ENCODE data around the gene MYO1B. TPM values are rescaled to one million over a fixed set of nuclear protein-coding genes. Genes with fewer than 3 reads are reported as not detected.

The MYO1B gene
- polyA plus RNA-seq, 1 donor (not counting 4 experiments of a cell fraction or from before 2014, with no cell fraction given), result 277 TPM

GRCh38 chr2:191301971-191302370 lies 56.8 kb downstream of the MYO1B start:
- Histone ChIP-seq H3K9me3 (ENCODE audit: control insufficient read depth, low read depth, low read length) (no peaks in the 10 kb centered on the region), H3K27me3 (ENCODE audit: control insufficient read depth, extremely low read depth, insufficient read depth, low read length) (no peaks in the 10 kb centered on the region), H3K79me2 (ENCODE audit: control insufficient read depth, insufficient read depth, low read length) (peaks cover 84% of the 10 kb centered on the region), H3K9me1 (ENCODE audit: control insufficient read depth, extremely low read depth, insufficient read depth, low read length) (peaks cover 3% of the 10 kb centered on the region), H3K4me1 (ENCODE audit: control insufficient read depth, extremely low read depth, insufficient read depth, low read length) (peaks cover 53% of the 10 kb centered on the region), H4K20me1 (ENCODE audit: control insufficient read depth, extremely low read depth, insufficient read depth, low read length) (no peaks in the 10 kb centered on the region), H3K9ac (ENCODE audit: control insufficient read depth, extremely low read depth, insufficient read depth, low read length) (no peak overlapping the region), H3K36me3 (ENCODE audit: control insufficient read depth in 2 of 2, extremely low read depth in 1 of 2, insufficient read depth in 2 of 2, low read length in 2 of 2) (peaks cover 5 to 24% of the 10 kb centered on the region in 2 experiments), H2AFZ (ENCODE audit: control insufficient read depth, low read length) (no peak overlapping the region), H3K4me2 (ENCODE audit: control insufficient read depth, extremely low read depth, insufficient read depth, low read depth, low read length) (no peak overlapping the region), H3K27ac (ENCODE audit: control insufficient read depth, insufficient read depth, low read length) (no peak overlapping the region), H3K4me3 (ENCODE audit: control insufficient read depth in 2 of 3, extremely low read depth in 1 of 3, insufficient read depth in 2 of 3, low read depth in 1 of 3, low read length in 3 of 3) (no peak overlapping the region)
- TF ChIP-seq, protein P1, sequence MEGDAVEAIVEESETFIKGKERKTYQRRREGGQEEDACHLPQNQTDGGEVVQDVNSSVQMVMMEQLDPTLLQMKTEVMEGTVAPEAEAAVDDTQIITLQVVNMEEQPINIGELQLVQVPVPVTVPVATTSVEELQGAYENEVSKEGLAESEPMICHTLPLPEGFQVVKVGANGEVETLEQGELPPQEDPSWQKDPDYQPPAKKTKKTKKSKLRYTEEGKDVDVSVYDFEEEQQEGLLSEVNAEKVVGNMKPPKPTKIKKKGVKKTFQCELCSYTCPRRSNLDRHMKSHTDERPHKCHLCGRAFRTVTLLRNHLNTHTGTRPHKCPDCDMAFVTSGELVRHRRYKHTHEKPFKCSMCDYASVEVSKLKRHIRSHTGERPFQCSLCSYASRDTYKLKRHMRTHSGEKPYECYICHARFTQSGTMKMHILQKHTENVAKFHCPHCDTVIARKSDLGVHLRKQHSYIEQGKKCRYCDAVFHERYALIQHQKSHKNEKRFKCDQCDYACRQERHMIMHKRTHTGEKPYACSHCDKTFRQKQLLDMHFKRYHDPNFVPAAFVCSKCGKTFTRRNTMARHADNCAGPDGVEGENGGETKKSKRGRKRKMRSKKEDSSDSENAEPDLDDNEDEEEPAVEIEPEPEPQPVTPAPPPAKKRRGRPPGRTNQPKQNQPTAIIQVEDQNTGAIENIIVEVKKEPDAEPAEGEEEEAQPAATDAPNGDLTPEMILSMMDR (optimal IDR thresholded peaks at IDR 0.05 in 1 of 3, IDR thresholded peaks at IDR 0.05 in 1 of 3, conservative IDR thresholded peaks at IDR 0.05 in 1 of 3; ENCODE audit: extremely low read depth in 1 of 3, insufficient read depth in 2 of 3, low read length in 3 of 3), result no peak
- no peak for TF ChIP-seq EZH2 (IDR thresholded peaks at IDR 0.05; ENCODE audit: low read length)
- DNase-seq (ENCODE audit: low read depth, low spot score) (no peak), FAIRE-seq (no peak)
- dilution Hi-C loops (cut with MboI; ENCODE audit: extremely low pct_ligation_motif_present, low sequenced_read_pairs), result loop anchor here (5.0 kb wide), 1 partner anchor 35 kb away; no protein-coding TSS in a partner anchor

GRCh38 chr2:191302459-191303139 lies 57.4 kb downstream of the MYO1B start:
- dilution Hi-C loops (cut with MboI; ENCODE audit: extremely low pct_ligation_motif_present, low sequenced_read_pairs), result loop anchor here (5.0 kb wide), 1 partner anchor 35 kb away; no protein-coding TSS in a partner anchor
- Histone ChIP-seq H3K9ac (ENCODE audit: control insufficient read depth, extremely low read depth, insufficient read depth, low read length) (no peak overlapping the region), H2AFZ (ENCODE audit: control insufficient read depth, low read length) (no peak overlapping the region), H3K9me3 (ENCODE audit: control insufficient read depth, low read depth, low read length) (no peaks in the 10 kb centered on the region), H3K9me1 (ENCODE audit: control insufficient read depth, extremely low read depth, insufficient read depth, low read length) (peaks cover 3% of the 10 kb centered on the region), H3K4me2 (ENCODE audit: control insufficient read depth, extremely low read depth, insufficient read depth, low read depth, low read length) (peak overlapping the region; percentile 12), H4K20me1 (ENCODE audit: control insufficient read depth, extremely low read depth, insufficient read depth, low read length) (no peaks in the 10 kb centered on the region), H3K27me3 (ENCODE audit: control insufficient read depth, extremely low read depth, insufficient read depth, low read length) (no peaks in the 10 kb centered on the region), H3K4me1 (ENCODE audit: control insufficient read depth, extremely low read depth, insufficient read depth, low read length) (peaks cover 59% of the 10 kb centered on the region), H3K27ac (ENCODE audit: control insufficient read depth, insufficient read depth, low read length) (peak overlapping the region; percentile 91), H3K79me2 (ENCODE audit: control insufficient read depth, insufficient read depth, low read length) (peaks cover 84% of the 10 kb centered on the region), H3K36me3 (ENCODE audit: control insufficient read depth in 2 of 2, extremely low read depth in 1 of 2, insufficient read depth in 2 of 2, low read length in 2 of 2) (peaks cover 5 to 24% of the 10 kb centered on the region in 2 experiments), H3K4me3 (ENCODE audit: control insufficient read depth in 2 of 3, extremely low read depth in 1 of 3, insufficient read depth in 2 of 3, low read depth in 1 of 3, low read length in 3 of 3) (no peak overlapping the region)
- TF ChIP-seq, protein P1 (optimal IDR thresholded peaks at IDR 0.05 in 1 of 3, IDR thresholded peaks at IDR 0.05 in 1 of 3, conservative IDR thresholded peaks at IDR 0.05 in 1 of 3; ENCODE audit: extremely low read depth in 1 of 3, insufficient read depth in 2 of 3, low read length in 3 of 3), result peak; percentile 40 to 48 (median 44)
- TF ChIP-seq EZH2 (IDR thresholded peaks at IDR 0.05; ENCODE audit: low read length), result no peak
- DNase-seq (ENCODE audit: low read depth, low spot score), result no peak
- peak; percentile 59 for FAIRE-seq
